HG03575 (cell line): ENCODE measurements around the gene ATP1A3.
"Not testable (repeated sequence)": the region's sequence is repeated elsewhere in the genome, so short reads cannot be mapped to it uniquely, and the experiment has no call there.

Source experiments
- ATAC-seq: cut with Tn5 transposase; IDR thresholded peaks from one replicate; pipeline ENCODE4 v1.9.1; 2021; ENCODE audit not compliant: unreplicated experiment, insufficient number of reproducible peaks, low FRiP score; ENCODE audit errors: extremely low read depth

Gene ATP1A3

DNA sequence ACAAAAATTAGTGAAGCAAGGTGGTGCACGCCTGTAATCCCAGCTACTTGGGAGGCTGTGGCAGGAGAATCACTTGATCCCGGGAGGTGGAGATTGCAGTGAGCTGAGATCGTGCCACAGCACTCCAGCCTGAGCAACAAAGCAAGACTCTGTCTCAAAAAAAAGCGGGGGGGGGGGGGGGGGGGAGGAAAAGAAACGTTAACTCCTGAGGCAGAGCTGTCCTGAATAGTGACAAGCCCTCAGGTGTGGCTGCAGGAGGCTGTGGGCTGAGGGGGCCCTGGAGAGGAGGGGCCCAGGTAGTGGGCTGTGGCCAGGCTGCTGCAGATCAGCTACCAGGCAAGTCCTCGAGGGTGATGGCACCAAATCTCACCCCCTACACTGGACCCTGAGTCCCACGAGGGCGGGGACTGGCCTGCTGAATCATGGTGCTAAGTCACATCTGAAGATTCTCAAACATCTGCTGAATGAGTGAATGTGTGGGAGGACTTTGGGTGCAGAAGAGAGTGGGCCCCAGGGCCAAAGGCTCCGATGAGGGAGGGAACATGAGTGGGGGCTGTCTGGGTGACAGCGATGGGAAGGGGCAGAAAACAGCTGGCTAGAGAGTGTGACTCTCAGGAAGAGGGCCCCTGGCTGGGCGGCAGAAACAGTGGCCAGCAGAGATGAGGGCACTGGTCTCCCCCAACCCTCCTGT lies 24.6 kb upstream of the ATP1A3 start:
- ATAC-seq, result no peak

DNA sequence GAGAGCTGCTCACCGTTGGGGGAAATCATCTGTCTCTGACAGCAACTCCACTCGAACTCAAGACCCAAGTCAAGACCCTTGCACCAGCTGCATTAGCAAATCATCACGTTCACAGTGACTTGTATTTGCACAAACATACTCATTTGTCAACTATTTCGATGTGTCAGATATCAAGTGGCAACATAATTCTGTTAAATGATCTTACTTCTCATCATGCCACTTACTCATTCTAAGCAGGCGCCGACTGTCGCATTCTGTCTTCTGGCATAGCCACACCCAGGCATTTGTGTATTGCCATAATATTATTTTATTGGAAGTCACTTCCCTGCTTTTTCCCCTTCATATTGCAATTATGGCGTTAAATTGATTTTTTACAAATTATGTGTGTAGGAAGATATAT lies 23.0 kb upstream of the ATP1A3 start:
- no peak for ATAC-seq

DNA sequence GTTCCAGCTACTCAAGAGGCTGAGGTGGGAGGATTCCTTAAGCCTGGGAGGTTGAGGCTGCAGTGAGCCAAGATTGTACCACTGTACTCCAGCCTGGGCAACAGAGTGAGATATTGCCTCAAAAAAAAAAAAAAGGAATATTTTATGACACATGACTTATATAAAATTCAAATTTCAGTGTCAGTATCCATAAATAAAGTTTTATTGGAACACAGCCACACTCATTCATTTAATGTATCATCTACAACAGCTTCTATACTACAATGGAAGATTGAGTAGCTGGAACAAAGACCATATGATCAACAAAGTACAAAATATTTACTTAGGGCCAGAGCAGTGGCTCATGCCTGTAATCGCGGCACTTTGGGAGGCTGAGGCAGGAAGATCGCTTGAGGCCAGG lies 18.7 kb upstream of the ATP1A3 start:
- ATAC-seq, result not testable (repeated sequence)

DNA sequence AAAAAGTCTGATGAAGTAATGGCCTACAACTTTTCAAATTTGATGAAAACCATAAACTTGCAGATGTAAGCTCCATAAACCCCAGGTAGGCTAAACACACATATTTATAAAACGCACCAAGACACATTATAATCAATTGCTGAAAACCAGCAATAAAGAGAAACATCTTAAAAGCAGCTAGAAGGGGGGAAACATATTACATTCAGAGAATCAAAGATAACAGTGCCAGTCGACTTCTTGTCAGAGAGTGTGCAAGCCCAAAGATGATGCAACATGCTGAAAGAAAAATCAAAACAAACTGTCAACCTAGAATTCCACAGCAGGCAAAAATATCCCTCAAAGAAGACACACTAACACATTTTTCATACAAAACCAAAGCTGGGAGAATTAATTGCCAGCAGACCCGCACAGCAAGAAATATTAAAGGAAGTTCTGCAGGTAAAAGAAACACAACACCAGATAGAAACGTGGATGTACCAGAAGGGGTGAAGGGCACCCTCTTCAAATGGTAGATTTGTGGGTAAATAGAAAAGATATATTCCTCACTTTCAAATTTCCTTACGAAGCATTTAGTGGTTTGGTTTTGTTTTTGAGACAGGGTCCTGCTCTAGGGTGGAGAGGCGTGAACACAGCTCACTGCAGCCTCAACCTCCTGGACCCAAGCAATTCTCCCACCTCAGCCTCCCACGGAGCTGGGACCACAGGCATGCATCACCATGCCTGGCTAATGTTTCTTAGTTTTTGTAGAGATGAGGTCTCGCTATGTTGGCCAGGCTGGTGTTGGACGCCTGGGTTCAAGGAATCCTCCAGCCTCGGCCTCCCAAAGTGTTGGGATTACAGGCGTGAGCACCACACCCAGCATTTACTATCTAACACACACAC lies 16.5 kb upstream of the ATP1A3 start:
- ATAC-seq, result no peak

DNA sequence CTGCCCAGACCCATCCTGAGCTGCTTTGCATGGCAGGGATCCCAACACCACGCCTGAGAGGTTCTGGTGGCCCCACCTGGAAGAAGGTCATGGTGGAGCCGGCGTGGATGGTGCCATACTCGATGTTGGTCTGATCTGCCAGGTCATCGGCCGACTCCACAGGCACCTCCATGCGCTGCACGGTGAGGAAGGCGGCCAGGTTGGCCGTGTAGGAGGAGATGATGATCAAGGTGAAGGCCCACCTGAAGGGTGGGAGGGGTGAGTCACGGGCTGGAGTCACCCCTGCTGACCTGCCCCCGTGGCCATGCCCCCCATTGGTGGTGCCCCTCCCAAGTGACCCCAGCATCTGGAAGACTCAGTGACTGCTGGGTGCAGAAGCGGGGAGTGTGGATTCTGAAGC lies 12.5 kb upstream of the ATP1A3 start:
- no peak for ATAC-seq

DNA sequence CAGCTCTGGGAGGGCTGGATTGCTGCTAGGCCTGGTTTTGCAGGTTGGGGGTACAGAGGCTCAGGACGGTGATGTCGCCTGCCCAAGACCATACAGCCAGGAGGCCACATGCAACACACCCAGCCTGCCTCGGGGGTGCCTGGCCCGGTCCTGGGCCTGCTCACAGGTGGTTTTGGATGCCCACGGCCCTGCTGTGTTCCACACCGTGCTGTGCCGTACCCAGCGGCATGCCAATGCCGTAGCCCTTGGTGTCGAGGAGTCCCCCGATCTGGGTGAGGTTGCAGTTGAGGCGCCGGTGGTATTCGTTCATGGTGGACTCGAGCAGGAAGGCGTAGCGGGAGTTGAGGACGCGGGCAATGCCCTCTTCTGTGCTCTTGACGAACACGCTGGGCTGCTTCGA lies 11.5 kb upstream of the ATP1A3 start:
- ATAC-seq, result no peak

DNA sequence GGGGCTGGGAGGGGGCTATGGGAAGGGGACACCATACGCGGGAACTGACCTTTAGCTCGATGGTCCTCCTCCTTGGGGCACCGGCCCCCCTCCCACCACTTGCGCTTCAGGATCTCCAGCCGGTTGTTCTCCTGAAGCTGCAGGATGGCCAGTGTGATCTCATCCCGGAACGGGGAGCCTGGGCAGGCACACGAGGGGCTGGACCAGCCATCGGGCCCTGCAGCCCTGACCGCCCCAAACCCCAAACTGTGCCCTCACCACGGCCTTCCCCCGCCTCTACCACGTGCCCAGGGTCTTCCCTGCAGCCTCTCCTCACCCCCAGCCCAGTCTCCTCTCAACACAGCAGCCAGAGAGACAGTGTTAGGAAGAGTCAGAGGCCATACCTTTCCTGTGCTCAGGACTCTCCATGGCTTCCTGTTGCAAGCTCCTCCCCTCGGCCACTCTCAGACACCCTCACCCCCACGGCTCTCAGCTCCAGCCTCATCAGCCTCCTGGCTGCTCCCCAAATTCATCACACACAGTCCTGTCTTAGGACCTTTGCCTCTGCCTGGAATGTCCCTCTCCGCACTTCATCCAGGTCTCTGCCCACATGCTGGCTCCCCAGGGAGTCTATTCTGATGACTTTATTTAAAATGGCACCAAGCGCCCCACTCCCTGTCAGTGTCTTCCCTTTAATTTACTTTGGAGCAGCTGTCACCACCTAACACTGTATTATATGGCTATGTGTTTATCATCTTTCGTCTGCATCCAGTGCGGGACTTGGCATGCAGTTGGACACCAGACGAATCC lies 9.7 kb upstream of the ATP1A3 start:
- ATAC-seq, result no peak

DNA sequence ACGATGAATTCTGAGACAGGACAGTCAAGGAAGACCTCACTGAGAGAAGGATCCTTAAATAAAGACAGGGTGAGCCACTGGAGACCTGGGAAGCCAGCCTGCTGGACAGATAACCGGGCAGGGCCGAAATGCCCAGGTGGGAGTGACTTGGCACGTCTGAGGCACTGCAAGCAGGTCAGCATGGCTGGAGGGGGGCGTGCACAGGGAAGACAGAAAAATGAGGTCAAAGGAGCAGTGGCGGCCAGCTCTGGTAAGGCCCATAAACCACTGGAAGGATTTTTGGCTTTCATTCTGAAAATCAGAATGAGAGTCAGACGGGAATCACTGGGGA lies 5.8 kb upstream of the ATP1A3 start:
- no peak for ATAC-seq

DNA sequence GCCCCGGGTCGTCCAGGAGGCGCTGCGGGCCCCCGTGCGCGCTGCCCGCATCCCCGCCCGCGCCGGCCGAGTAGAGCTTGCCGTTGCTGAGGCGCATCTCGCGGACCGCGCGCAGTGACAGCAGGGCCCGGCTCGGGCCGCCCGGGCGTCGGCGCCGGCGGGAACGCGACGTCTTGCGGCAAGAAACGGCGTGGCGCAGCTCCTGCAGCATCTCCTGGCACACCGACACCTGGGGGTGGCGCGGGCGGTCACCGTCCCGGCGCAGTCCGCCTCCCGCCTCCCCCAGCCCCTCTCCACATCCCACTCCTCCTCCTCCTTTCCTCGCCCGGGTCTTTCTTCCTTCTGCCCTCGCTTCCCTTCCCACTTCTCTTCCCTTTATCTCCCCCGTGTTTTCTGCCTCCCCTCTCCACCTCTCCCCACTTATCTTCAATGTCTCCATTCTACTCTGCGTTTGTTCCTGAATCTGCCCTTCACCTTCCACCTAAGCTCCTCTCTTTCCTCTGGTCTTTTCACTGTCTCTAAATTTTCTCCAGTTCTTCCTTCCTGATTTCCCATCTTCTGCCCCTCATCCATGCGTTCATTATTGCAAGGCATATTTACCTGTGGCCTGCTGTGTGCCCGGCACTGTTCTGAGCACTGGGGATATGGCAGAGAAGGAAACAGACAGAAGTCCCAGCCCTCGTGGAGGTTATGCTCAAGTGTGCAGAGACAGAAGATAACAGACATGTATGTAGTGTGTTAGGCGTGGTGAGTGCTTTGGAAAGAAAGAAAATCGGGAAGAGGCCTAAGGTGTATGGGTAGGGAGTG lies 5.2 kb upstream of the ATP1A3 start:
- ATAC-seq, result no peak

DNA sequence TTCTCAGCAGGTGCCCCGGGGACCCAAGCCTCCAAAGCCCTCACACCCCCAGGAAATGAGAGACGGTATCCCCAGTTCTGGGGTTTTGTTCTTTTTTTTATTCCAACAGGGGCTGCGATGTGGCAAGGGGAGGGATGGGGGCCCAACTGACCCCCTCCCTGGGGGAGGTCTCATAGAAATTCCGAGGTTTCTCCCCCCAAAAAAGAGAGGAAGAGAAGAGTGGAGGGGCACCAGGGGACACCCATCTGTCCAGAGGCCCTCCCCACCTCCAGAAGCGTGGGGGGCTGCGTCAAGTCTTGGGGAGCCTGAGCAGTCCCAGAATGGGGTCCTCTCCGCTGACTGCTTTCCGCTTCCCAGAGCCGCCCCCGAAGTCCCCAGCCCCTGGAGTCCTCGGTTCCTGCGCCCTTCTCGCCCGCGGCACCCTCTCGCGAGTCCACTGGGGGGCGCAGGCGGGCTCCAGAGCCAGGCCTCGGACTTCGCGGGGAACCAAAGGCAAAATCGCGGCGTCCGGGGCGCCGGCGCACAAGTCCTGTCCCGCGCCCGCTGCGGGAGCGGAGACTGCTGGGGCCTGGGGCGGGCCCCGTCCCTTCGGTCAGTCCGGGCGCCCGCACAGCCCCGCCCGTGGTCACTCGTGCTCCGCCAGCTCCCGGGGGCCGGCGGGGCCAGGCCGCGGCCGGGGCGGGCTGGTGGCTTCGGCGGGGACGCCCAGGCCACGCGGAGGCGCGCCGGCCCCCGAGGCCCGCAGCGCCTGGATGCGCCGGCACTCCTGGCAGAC lies 4.4 kb upstream of the ATP1A3 start:
- ATAC-seq, result no peak

DNA sequence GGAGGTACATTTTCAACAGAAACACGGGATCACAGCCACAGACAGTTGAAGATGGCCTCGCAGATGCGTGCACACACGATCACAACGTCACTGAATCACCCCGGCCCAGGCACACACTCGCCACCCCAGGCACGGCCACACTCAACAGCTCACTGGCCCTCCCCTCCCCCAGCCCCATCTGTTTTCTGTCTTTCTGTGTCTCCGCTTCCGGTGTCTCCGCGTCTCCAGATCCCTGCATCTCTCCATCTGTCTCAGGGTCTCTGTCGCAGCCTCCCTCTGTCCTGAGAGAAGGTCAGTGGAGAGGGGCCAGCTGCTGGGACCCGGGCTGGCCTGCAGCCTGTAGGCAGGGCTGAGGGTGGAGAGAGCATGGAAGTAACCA lies 3.8 kb upstream of the ATP1A3 start:
- no peak for ATAC-seq

DNA sequence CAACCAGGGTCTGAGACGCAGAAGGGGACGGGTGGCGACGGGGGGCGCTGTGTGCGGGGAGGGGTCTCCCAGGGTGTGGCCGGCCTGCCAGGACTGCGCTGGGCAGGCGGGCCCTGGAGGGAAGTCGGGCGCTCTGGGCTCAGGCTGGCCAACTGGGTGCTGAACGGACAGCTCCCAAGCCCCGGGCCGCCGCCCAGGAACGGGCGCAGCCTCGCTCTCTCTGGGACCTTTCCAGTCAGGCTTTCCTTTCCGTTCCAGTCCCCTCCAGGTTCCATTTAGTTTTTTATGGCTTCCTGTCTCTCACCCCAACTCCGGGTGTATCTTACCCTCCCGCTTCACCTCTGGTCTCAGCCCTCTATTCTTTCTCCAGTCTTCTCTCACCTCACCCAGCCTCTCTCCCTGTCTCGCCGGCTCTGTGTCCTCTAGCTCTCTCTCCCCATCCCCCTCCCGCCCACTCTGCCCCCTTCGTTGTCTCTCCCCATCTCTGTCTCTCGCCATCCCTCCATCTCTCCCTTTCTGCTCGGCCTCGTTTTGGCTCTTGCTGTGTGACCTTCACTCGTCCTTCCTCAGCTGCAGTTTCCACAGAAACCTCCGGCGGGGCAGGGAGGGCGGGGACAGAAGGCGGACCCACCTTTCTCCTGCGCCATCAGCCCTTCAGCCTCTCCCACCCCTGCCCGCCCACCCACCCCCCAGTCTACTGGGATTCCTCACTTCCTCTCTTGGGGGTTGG lies 3.3 kb upstream of the ATP1A3 start:
- ATAC-seq, result no peak

DNA sequence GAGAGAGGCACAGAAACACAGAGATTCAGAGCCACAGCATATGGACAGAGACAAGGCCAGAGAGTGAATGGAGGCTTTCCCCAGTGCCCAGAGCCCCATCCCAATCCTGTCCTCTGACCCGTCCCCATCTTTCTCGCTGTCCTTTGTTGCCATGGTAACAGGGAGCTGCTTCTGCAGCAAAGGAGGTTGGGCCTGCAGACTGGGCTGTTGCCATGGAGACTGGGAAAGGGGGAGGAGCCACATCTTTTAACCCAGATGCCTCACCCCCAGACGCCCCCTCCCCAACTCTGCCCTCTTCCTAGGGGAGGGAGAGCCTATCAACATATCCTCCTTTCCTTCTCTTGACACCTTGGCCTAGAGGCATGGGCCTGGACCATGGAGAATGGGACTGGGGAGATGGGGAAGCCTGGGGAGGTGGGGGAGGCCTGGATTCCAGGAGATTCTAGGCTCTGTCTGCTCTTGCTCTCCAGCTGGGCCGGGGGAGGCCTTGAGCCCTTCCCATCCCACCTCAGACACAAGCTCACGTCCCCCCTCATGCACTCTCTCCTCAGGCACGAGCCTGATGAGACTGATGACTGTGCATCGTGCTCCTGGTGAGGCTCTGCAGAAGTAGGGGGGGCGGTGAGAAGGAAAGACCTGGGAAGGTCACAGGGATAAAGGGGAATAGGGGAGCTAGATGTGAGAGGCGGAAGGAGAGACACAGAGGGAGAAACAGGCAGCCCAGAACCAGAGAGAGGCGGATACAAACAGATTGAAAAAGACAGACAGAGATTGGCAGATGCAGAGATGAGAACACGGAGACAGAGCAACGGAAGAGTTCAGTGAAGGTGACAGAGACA lies 2.1 kb upstream of the ATP1A3 start:
- ATAC-seq, result no peak

DNA sequence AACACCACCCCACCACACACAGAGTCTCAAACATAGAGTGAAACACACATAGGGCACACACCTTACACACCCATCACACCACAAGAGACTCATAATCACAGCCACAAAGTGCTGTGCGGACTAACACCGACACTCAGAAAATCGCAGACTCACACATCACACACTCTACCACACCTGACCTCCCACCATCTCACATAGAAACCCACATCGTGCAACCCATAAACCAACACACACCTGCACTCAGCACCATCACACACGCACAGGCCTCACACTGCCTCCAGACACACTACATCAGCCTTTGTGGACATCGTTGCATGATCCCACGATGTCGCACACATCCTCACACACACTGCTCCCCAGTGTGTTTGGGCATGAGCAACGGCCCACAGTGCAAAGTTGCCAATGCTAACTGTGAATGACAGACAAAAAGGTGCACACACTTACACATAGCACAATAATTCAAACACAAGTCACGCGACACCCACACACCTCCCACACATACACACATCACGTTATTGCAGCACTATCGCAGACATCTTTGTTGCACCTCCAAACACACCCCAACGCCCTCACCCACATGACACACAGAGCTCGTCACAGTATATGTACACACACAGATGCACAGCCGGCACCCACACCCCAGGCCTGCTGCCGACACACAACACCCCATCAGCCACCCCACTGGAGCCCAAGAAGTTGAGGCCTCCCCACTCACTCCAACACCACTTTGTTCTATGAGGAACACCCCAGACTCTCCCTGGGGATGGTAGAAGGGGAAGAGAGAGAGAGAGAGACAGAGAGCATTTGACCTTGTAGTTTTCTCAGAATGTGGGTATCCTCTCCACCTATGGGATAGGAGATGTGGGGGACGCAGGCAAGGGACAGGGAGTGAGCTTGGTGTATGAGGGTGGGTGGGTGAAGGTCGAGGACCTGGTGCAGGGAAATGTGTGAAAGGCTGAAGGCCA lies 1.2 kb upstream of the ATP1A3 start:
- no peak for ATAC-seq

DNA sequence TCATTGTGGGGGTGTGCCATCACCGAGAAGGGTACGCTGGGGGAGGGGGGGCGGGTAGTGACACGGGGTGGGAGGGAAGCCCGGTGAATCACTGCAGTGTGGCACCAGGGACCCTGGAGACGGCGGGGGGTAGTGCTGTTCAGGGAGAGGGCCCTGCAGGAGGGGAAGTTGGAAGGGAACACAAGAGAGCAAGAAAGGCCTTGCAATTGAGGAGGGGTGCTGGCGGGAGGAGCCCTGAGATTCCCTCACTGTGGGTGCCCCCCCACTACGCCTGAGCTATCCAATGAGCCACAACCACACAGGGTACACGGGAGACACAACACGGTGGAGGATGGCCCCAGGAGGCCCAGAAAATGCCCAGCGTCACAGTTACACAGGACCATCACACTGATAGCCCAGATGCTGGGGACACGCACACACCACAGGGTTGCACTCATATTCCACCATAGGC lies 516 bp upstream of the ATP1A3 start:
- ATAC-seq, result no peak
